ENCODE data around the gene PRKAR2A. TPM values are rescaled to one million over a fixed set of nuclear protein-coding genes. Genes with fewer than 3 reads are reported as not detected.

PRKAR2A gene
- polyA plus RNA-seq, 3 donors: 7.5 to 13.0 (median 12.3) TPM

- TF ChIP-seq CTCF (IDR thresholded peaks at IDR 0.05): no peak
- H4K20me1 ChIP-seq (ENCODE audit: insufficient read depth, low read length): peaks cover 100% of the 10 kb centered on the region
- WGBS (ENCODE audit: insufficient coverage): 100% methylated on average over 2 of the region's 3 CpGs
- no peak overlapping the region for H3K9ac ChIP-seq (ENCODE audit: insufficient read depth, low read length, poor library complexity, severe bottlenecking)
- no peak overlapping the region for H3K4me3 ChIP-seq (replicated peaks in 1 of 3; ENCODE audit: low read depth in 2 of 3, low read length in 3 of 3)
- peaks cover 45 to 76% of the 10 kb centered on the region in 2 donors for H3K36me3 ChIP-seq (replicated peaks in 1 of 2; ENCODE audit: control insufficient read depth in 1 of 2, insufficient read depth in 2 of 2, low read length in 2 of 2)
- no peak overlapping the region for H3K27ac Mint-ChIP-seq
- no peaks in the 10 kb centered on the region for H3K9me3 ChIP-seq (replicated peaks in 1 of 2; ENCODE audit: control insufficient read depth in 1 of 2, insufficient read depth in 1 of 2, low read length in 2 of 2)
- intact Hi-C loops (cut with micrococcal nuclease): no loop called here
- no peak overlapping the region for H3K4me2 ChIP-seq (replicated peaks; ENCODE audit: extremely low read depth, low read length, poor library complexity, severe bottlenecking)
- no peaks in the 10 kb centered on the region for H3K9me3 Mint-ChIP-seq
- no peak for DNase-seq
- H3K27me3 Mint-ChIP-seq (ENCODE audit: low read depth in 3 of 3): no peaks in the 10 kb centered on the region
- H2AFZ ChIP-seq (ENCODE audit: insufficient read depth, low read depth, low read length, poor library complexity, severe bottlenecking): no peak overlapping the region
- H3K4me1 ChIP-seq (ENCODE audit: control insufficient read depth in 1 of 2, insufficient read depth in 2 of 2, low read length in 2 of 2): no peaks in the 10 kb centered on the region
- H3K27ac ChIP-seq (ENCODE audit: low read depth in 1 of 2, low read length in 2 of 2): no peak overlapping the region
- no peaks in the 10 kb centered on the region for H3K4me1 Mint-ChIP-seq
- H3K36me3 Mint-ChIP-seq: peaks cover 40 to 55% of the 10 kb centered on the region in 2 donors
- peaks cover 79% of the 10 kb centered on the region for H3K79me2 ChIP-seq (ENCODE audit: insufficient read depth, low read length)
- no peaks in the 10 kb centered on the region for H3K27me3 ChIP-seq (ENCODE audit: control insufficient read depth in 2 of 2, insufficient read depth in 2 of 2, low read length in 2 of 2)
- no peak overlapping the region for H3K4me3 Mint-ChIP-seq
Observed at GRCh38 chr3:48697952-48698351, 149.7 kb downstream of the PRKAR2A start.

GRCh38 chr3:48696601-48697000 lies 151.1 kb downstream of the PRKAR2A start:
- intact Hi-C loops (cut with micrococcal nuclease): no loop called here
- Mint-ChIP-seq H3K36me3 (peaks cover 47 to 64% of the 10 kb centered on the region in 2 donors), H3K4me1 (no peaks in the 10 kb centered on the region), H3K9me3 (no peaks in the 10 kb centered on the region), H3K27me3 (ENCODE audit: low read depth in 3 of 3) (no peaks in the 10 kb centered on the region), H3K4me3 (no peak overlapping the region), H3K27ac (peak overlapping the region in 2 of 7 donors; percentile 22 to 35)
- TF ChIP-seq CTCF (IDR thresholded peaks at IDR 0.05): no peak
- no peak overlapping the region for H3K27ac ChIP-seq (ENCODE audit: low read depth in 1 of 2, low read length in 2 of 2)
- H3K36me3 ChIP-seq (replicated peaks in 1 of 2; ENCODE audit: control insufficient read depth in 1 of 2, insufficient read depth in 2 of 2, low read length in 2 of 2): peaks cover 56 to 81% of the 10 kb centered on the region in 2 donors
- no peak overlapping the region for H3K9ac ChIP-seq (ENCODE audit: insufficient read depth, low read length, poor library complexity, severe bottlenecking)
- no peak for DNase-seq
- peaks cover 68% of the 10 kb centered on the region for H3K79me2 ChIP-seq (ENCODE audit: insufficient read depth, low read length)
- no peak overlapping the region for H2AFZ ChIP-seq (ENCODE audit: insufficient read depth, low read depth, low read length, poor library complexity, severe bottlenecking)
- no peak overlapping the region for H3K4me2 ChIP-seq (replicated peaks; ENCODE audit: extremely low read depth, low read length, poor library complexity, severe bottlenecking)
- H3K4me3 ChIP-seq (replicated peaks in 1 of 3; ENCODE audit: low read depth in 2 of 3, low read length in 3 of 3): no peak overlapping the region
- H3K9me3 ChIP-seq (replicated peaks in 1 of 2; ENCODE audit: control insufficient read depth in 1 of 2, insufficient read depth in 1 of 2, low read length in 2 of 2): no peaks in the 10 kb centered on the region
- no peaks in the 10 kb centered on the region for H3K27me3 ChIP-seq (ENCODE audit: control insufficient read depth in 2 of 2, insufficient read depth in 2 of 2, low read length in 2 of 2)
- peaks cover 98% of the 10 kb centered on the region for H4K20me1 ChIP-seq (ENCODE audit: insufficient read depth, low read length)
- H3K4me1 ChIP-seq (ENCODE audit: control insufficient read depth in 1 of 2, insufficient read depth in 2 of 2, low read length in 2 of 2): no peaks in the 10 kb centered on the region

Other genes with a start within 250 kb of the PRKAR2A start
- 100 to 1,000 TPM; 326 to 409 (median 350) TPM for gene UQCRC1, start 238.2 kb downstream of the PRKAR2A start, polyA plus RNA-seq
- under 1 TPM in 1 of 3 donors, not detected in 2; 0.21 TPM for gene TMEM89, start 226.1 kb downstream of the PRKAR2A start, polyA plus RNA-seq
- 10 to 100 TPM; 16.3 to 92.8 (median 20.4) TPM for gene SLC26A6, start 212.4 kb downstream of the PRKAR2A start, polyA plus RNA-seq
- under 1 TPM in 1 of 3 donors, not detected in 2; 0.95 TPM for gene CELSR3, start 185.0 kb downstream of the PRKAR2A start, polyA plus RNA-seq
- gene NCKIPSD, start 162.0 kb downstream of the PRKAR2A start, polyA plus RNA-seq: 10 to 100 TPM in 1 of 3 donors, 1 to 10 TPM in 2; 4.2 to 14.8 (median 4.3) TPM
- gene IP6K2, start 130.7 kb downstream of the PRKAR2A start, polyA plus RNA-seq: 10 to 100 TPM; 16.5 to 53.8 (median 18.7) TPM
- 10 to 100 TPM; 43.6 to 60.8 (median 56.1) TPM for gene SLC25A20, start 51.0 kb upstream of the PRKAR2A start, polyA plus RNA-seq
- gene ARIH2, start 71.0 kb upstream of the PRKAR2A start, polyA plus RNA-seq: 10 to 100 TPM; 68.2 to 94.8 (median 72.2) TPM
- 10 to 100 TPM; 14.9 to 40.0 (median 18.1) TPM for gene P4HTM, start 142.4 kb upstream of the PRKAR2A start, polyA plus RNA-seq
- gene WDR6, start 159.5 kb upstream of the PRKAR2A start, polyA plus RNA-seq: 100 to 1,000 TPM in 1 of 3 donors, 10 to 100 TPM in 2; 30.6 to 103 (median 46.3) TPM
- gene DALRD3, start 170.7 kb upstream of the PRKAR2A start, polyA plus RNA-seq: 10 to 100 TPM; 15.0 to 42.1 (median 20.0) TPM
- gene NDUFAF3, start 174.2 kb upstream of the PRKAR2A start, polyA plus RNA-seq: 10 to 100 TPM; 42.1 to 93.4 (median 88.8) TPM
- 10 to 100 TPM; 20.8 to 67.3 (median 21.0) TPM for gene IMPDH2, start 181.5 kb upstream of the PRKAR2A start, polyA plus RNA-seq
- gene QRICH1, start 246.2 kb upstream of the PRKAR2A start, polyA plus RNA-seq: 100 to 1,000 TPM in 1 of 3 donors, 10 to 100 TPM in 1, 1 to 10 TPM in 1; 9.3 to 150 (median 16.1) TPM